K562 (cell line): Measurements from ENCODE around the gene BRCA1. TPM values are rescaled to one million over a fixed set of nuclear protein-coding genes. Genes with fewer than 3 reads are reported as not detected.

Experiments
- ATF1 ChIP-seq, 2 experiments: fragments of 450-650 bp in 1 of 2; IDR thresholded peaks; 2 replicates each; pipeline ENCODE4 v1.6.1; 2016; ENCODE audit warnings: missing compliant biosample characterization in 1 of 2, missing genetic modification characterization in 1 of 2
- FIP1L1 ChIP-seq: fragments of 200-400 bp; formaldehyde crosslinking; IDR thresholded peaks from 2 replicates; pipeline ENCODE4 v1.6.1; 2018; ENCODE audit warnings: mild to moderate bottlenecking, low read depth, low read length; ENCODE audit not compliant: poor library complexity, severe bottlenecking
- GATAD2A ChIP-seq: fragments of 450-650 bp; IDR thresholded peaks from 2 replicates; pipeline ENCODE4 v1.6.1; 2017
- HDAC1 ChIP-seq, 2 experiments: fragments of 450-650 bp; IDR thresholded peaks; 2 replicates each; pipeline ENCODE4 v1.6.1; 2016 to 2017; ENCODE audit warnings: inconsistent platforms in 1 of 2, mild to moderate bottlenecking in 1 of 2, moderate library complexity in 1 of 2
- MAZ ChIP-seq, 2 experiments: fragments of 450-650 bp in 1 of 2; sonication (generic) in 1 of 2; formaldehyde crosslinking; IDR thresholded peaks in 1 of 2; conservative IDR thresholded peaks in 1 of 2; 2 replicates each; pipeline versions ENCODE4 v1.4.0 to v1.5.0; 2020; ENCODE audit warnings: mild to moderate bottlenecking in 1 of 2, missing genetic modification reagents in 1 of 2
- POLR2AphosphoS2 ChIP-seq: IDR thresholded peaks from 2 replicates; pipeline ENCODE4 v1.6.1; 2012; ENCODE audit warnings: low read length, improper control_type of control experiment
- RBBP5 ChIP-seq: fragments of 200-600 bp; sonication (generic); IDR thresholded peaks from 2 replicates; pipeline ENCODE4 v1.6.1; 2012; ENCODE audit warnings: borderline replicate concordance, mild to moderate bottlenecking, low read length, control low read depth, inconsistent platforms; ENCODE audit not compliant: insufficient read depth, poor library complexity, severe bottlenecking
- SIN3A ChIP-seq, 2 experiments: fragments of 150-350 bp in 1 of 2; IDR thresholded peaks; 2 replicates each; pipeline ENCODE4 v1.6.1; 2011 to 2016; ENCODE audit warnings: borderline replicate concordance in 2 of 2, low read depth in 2 of 2, low read length in 2 of 2, mild to moderate bottlenecking in 2 of 2, moderate library complexity in 2 of 2; ENCODE audit not compliant: control insufficient read depth in 1 of 2
- SRSF7 ChIP-seq: fragments of 200-400 bp; formaldehyde crosslinking; optimal IDR thresholded peaks from 2 replicates; pipeline ENCODE3; 2017; ENCODE audit warnings: mild to moderate bottlenecking, low read depth, low read length
- TEAD1 ChIP-seq, 2 experiments: fragments of 450-650 bp in 1 of 2; sonication (generic) in 1 of 2; formaldehyde crosslinking; IDR thresholded peaks; 2 replicates each; pipeline versions ENCODE4 v1.4.0 to v1.8.0; 2020 to 2022; ENCODE audit warnings: mild to moderate bottlenecking in 2 of 2, missing genetic modification reagents in 1 of 2
- ZBTB7A ChIP-seq: IDR thresholded peaks from 2 replicates; pipeline ENCODE4 v1.6.1; 2011; ENCODE audit warnings: low read depth, mild to moderate bottlenecking, low read length, moderate library complexity, borderline replicate concordance; ENCODE audit not compliant: control insufficient read depth
- ZKSCAN1 ChIP-seq: fragments of 150-350 bp; IDR thresholded peaks from 2 replicates; pipeline ENCODE4 v1.6.1; 2016; ENCODE audit warnings: low read depth, low read length
- ZNF197 ChIP-seq: fragments of 200-800 bp; sonication (Bioruptor generic); IDR thresholded peaks from 2 replicates; pipeline ENCODE4 v1.6.1; 2016; ENCODE audit warnings: low read depth, missing genetic modification characterization, missing compliant biosample characterization
- ZNF395 ChIP-seq: fragments of 200-800 bp; sonication (Bioruptor generic); IDR thresholded peaks from 2 replicates; pipeline ENCODE4 v1.6.1; 2017; ENCODE audit warnings: missing genetic modification characterization, missing compliant biosample characterization
- polyA plus RNA-seq, 8 experiments: library from polyadenylated mRNA; depleted of rRNA in 4 of 8; stranded (reverse) in 5 of 8; unstranded in 3 of 8; fragments of >200 nt; fragmentation: Nextera tagmentation in 2 of 8; fragmentation: Illumina TruSeq in 1 of 8; extraction: Ambion mirVana in 2 of 8; extraction: Trizol in 1 of 8; gene quantifications; 2 replicates each; pipeline versions ENCODE4 v1.2.1 to v1.2.3, GENCODE V29; 2011 to 2014; ENCODE audit warnings: inconsistent platforms in 1 of 8, missing spikeins in 1 of 8
- total RNA-seq, 7 experiments: library from RNA; depleted of rRNA in 6 of 7; stranded (reverse); fragments of >200 nt in 6 of 7; fragmentation: Illumina TruSeq in 2 of 7; extraction: Trizol in 2 of 7; gene quantifications; 2 replicates each; pipeline versions ENCODE4 v1.2.1 to v1.2.3, GENCODE V29; 2011 to 2021; ENCODE audit warnings: low replicate concordance in 1 of 7

The BRCA1 gene
- total and polyA plus RNA-seq, 9 of the 15 experiments (the other 6 are each of a cell fraction or from before 2014, with no cell fraction given): 25.9 to 95.3 (median 62.3) TPM

DNA sequence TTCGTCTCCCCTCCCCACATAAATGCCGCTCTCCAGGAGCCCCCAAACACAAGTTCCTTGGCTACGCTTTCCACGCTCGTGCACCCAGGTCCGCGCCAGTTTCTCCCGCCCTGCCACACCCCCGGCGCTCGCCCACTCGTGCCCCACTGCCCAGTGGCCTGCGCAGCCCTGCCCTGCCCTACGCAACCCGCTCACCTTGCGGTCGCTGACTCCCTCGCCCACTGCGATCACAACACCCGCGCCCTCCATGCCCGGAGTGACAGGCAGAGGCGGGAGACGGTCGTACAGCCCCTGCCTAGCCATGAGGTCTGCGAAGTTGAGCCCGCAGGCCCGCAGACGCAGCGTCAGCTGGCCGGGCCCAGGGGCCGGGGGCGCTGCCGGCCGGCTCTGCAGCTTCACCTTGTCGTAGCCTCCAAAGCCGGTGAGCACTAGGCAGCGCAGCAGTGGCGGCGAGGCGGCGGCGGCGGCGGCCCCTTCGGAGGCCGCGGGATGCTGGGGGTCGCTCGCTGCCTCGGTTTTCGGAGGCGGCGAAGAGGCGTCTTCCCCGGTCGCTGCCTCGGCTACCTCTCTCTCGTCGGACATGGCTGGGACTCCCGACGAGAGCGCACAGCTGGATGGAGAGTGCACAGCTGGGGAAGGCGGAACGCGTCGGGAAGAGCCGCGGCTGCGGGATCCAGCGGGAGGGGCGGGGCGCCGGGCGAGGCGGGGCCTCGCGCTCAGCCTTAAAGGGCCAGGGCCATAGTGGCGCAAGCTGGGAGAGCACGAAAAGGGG is 103.2 kb downstream of the BRCA1 start, which contains the start of gene VAT1 (continued):
- TF ChIP-seq ATF1 (CRISPR knock-in tag; IDR thresholded peaks at IDR 0.05) (no peak), ATF1 (tag; IDR thresholded peaks at IDR 0.05) (peak; percentile 48; the same call in 1 of the 2 replicates), TEAD1 (CRISPR knock-in tag; IDR thresholded peaks at IDR 0.05) (peak in 1 of 2 experiments; percentile 74; a peak in 1 of 4 replicates), SIN3A (IDR thresholded peaks at IDR 0.05; ENCODE audit: borderline replicate concordance in 2 of 2, control insufficient read depth in 1 of 2, low read depth in 2 of 2, low read length in 2 of 2) (peak; percentile 71 to 89; a peak in 3 of 4 replicates), FIP1L1 (peak; percentile 79), RBBP5 (peak; percentile 42), ZBTB7A (peak; percentile 81), ZNF197 (CRISPR knock-in tag) (no peak), POLR2AphosphoS2 (peak; percentile 39; the same call in 1 of the 2 replicates), ZKSCAN1 (no peak), HDAC1 (IDR thresholded peaks at IDR 0.05) (peak in 1 of 2 experiments; percentile 92; a peak in 2 of 4 replicates), SRSF7 (no peak), ZNF395 (CRISPR knock-in tag) (peak; percentile 74; the same call in 1 of the 2 replicates), GATAD2A (no peak), MAZ (CRISPR knock-in tag; conservative IDR thresholded peaks at IDR 0.05 in 1 of 2, IDR thresholded peaks at IDR 0.05 in 1 of 2) (peak; percentile 62 to 69)
